Kidney tubule cell (primary cell): ENCODE data around the gene NTN1.

Experiments
- DNase-seq: peaks from one replicate; pipeline ENCODE4 v3.0.0-alpha.2; 2018; ENCODE audit warnings: low spot score

NTN1 gene

GRCh38 chr17:9037736-9038135 lies 16.4 kb downstream of the NTN1 start:
- no peak for DNase-seq

- no peak for DNase-seq
Observed at GRCh38 chr17:9038380-9038779, 17.1 kb downstream of the NTN1 start.

- no peak for DNase-seq
Observed at GRCh38 chr17:9044772-9045463, 23.6 kb downstream of the NTN1 start.

GRCh38 chr17:9050801-9051401 lies 29.6 kb downstream of the NTN1 start:
- peak; percentile 73 for DNase-seq

GRCh38 chr17:9051561-9051960 lies 30.3 kb downstream of the NTN1 start:
- DNase-seq, result no peak

- DNase-seq, result no peak
Observed at GRCh38 chr17:9052921-9053320, 31.6 kb downstream of the NTN1 start.

GRCh38 chr17:9053406-9053805 lies 32.1 kb downstream of the NTN1 start:
- no peak for DNase-seq

GRCh38 chr17:9054126-9054975 lies 33.0 kb downstream of the NTN1 start:
- DNase-seq, result no peak

- DNase-seq, result no peak
Observed at GRCh38 chr17:9055281-9055680, 34.0 kb downstream of the NTN1 start.

- no peak for DNase-seq
Observed at GRCh38 chr17:9056566-9056965, 35.3 kb downstream of the NTN1 start.

- DNase-seq, result no peak
Observed at GRCh38 chr17:9057310-9057709, 36.0 kb downstream of the NTN1 start.

GRCh38 chr17:9062399-9062902 lies 41.1 kb downstream of the NTN1 start:
- DNase-seq, result no peak

GRCh38 chr17:9064311-9064834 lies 43.1 kb downstream of the NTN1 start:
- DNase-seq, result no peak

- no peak for DNase-seq
Observed at GRCh38 chr17:9071016-9071415, 49.7 kb downstream of the NTN1 start.

- DNase-seq, result no peak
Observed at GRCh38 chr17:9071811-9072498, 50.6 kb downstream of the NTN1 start.

GRCh38 chr17:9072696-9073339 lies 51.5 kb downstream of the NTN1 start:
- DNase-seq, result no peak

GRCh38 chr17:9074131-9074530 lies 52.8 kb downstream of the NTN1 start:
- DNase-seq, result no peak

GRCh38 chr17:9079461-9080103 lies 58.3 kb downstream of the NTN1 start:
- DNase-seq, result no peak

GRCh38 chr17:9080296-9080914 lies 59.1 kb downstream of the NTN1 start:
- no peak for DNase-seq

- DNase-seq, result no peak
Observed at GRCh38 chr17:9080983-9081382, 59.7 kb downstream of the NTN1 start.

- no peak for DNase-seq
Observed at GRCh38 chr17:9086577-9086976, 65.3 kb downstream of the NTN1 start.
